HG03280 (cell line): ENCODE data around the gene BCR.

Source experiments
- ATAC-seq: cut with Tn5 transposase; IDR thresholded peaks from one replicate; pipeline ENCODE4 v1.9.1; 2021; ENCODE audit warnings: mild to moderate bottlenecking, moderate library complexity; ENCODE audit not compliant: unreplicated experiment

BCR gene

GRCh38 chr22:23175817-23176644, 4.3 kb upstream of the BCR start:
- ATAC-seq: no peak

DNA sequence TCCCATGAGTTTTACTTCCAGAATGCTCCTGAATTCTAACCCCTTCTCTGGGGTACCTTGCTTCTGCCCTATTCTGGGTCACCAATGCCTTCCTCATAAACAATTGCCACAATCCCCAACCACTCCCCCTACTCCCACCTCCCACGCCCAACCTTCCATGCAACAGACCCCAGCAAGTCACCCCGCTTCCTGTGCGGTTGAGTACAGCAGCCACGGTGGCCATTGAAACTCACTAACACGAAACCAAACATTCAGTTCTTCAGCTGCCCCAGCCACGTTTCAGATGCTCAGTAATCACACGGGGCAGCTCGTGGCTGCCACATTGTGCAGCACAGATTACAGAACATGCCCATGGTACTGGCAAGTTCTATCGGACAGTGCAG, 3.7 kb upstream of the BCR start:
- ATAC-seq: no peak

- no peak for ATAC-seq
Observed at GRCh38 chr22:23177197-23177596, 3.1 kb upstream of the BCR start.

DNA sequence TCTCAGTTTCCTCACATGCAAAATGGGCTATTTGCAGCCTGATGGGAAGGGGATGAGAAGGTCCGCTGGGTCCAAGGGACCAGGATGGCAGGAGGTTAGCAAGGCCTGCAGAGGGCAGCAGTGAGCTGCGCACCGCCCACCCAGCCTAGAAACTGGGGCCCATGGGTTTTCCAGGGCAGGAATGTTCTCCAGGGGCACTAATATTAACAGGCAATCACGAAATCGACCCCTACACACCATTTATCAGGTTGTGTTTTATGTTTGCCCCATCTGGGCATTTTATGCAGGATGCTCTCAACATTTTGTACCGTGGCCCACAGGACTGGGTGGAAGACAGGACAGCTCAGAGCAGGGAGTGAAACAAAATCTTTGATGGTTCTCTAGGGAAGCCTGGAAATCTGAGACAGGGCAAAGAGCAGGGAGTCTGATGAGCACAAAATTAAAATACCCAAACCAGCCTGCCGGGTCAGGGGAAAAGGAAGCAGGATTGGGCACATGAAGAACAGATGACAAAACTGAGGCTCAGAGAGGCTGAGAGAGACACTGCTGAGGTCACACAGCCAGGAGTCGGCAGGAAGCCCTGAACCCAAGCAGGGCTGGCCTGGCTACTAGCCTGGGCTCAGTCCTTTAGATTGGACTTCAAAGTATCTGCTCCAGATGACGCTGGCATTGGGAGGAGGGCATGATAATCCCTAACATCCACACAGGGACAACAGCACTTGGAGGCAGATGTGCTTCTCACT, 1.6 kb upstream of the BCR start:
- no peak for ATAC-seq

- ATAC-seq: no peak
Observed at GRCh38 chr22:23179381-23180299, 669 bp upstream of the BCR start.

DNA sequence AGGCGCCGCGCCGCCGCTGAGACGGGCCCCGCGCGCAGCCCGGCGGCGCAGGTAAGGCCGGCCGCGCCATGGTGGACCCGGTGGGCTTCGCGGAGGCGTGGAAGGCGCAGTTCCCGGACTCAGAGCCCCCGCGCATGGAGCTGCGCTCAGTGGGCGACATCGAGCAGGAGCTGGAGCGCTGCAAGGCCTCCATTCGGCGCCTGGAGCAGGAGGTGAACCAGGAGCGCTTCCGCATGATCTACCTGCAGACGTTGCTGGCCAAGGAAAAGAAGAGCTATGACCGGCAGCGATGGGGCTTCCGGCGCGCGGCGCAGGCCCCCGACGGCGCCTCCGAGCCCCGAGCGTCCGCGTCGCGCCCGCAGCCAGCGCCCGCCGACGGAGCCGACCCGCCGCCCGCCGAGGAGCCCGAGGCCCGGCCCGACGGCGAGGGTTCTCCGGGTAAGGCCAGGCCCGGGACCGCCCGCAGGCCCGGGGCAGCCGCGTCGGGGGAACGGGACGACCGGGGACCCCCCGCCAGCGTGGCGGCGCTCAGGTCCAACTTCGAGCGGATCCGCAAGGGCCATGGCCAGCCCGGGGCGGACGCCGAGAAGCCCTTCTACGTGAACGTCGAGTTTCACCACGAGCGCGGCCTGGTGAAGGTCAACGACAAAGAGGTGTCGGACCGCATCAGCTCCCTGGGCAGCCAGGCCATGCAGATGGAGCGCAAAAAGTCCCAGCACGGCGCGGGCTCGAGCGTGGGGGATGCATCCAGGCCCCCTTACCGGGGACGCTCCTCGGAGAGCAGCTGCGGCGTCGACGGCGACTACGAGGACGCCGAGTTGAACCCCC, 798 bp downstream of the BCR start:
- ATAC-seq: no peak

GRCh38 chr22:23181721-23182308, 1.5 kb downstream of the BCR start:
- ATAC-seq: no peak

DNA sequence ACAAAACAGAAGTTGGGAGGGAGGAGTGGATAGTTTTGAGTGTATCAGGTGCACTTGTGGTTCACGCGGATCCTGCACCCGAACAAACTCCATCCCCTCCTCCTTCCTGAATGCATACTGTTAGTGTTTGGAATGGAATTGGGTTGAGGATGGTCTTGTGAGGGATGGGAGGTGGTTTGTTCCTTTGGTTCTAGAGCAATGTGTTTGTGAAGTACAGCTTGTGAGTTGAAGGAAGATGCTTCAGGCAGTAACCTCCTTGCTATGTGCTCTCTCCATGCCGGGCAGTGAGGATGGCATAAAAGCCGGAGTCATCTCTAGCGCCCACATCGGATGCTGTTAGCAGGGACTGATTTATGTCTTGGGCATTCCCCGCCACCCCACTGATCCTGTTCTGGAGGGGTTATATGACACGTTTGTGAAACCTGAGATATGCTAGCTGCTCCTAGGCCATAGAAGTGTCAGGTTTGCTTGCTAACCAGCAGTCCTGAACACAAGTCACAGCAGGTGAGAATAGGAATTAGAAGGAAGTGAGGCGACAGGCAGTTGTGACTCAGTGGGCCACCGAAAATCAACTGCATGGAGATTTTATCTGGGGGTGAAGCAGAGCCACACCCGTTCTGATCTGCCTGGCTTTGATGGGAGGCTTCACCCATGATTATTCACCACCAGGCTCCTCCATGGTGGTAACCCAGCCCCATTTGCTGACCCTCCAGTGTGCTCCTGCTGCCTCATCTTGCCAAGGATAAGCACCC, 2.2 kb downstream of the BCR start:
- no peak for ATAC-seq

DNA sequence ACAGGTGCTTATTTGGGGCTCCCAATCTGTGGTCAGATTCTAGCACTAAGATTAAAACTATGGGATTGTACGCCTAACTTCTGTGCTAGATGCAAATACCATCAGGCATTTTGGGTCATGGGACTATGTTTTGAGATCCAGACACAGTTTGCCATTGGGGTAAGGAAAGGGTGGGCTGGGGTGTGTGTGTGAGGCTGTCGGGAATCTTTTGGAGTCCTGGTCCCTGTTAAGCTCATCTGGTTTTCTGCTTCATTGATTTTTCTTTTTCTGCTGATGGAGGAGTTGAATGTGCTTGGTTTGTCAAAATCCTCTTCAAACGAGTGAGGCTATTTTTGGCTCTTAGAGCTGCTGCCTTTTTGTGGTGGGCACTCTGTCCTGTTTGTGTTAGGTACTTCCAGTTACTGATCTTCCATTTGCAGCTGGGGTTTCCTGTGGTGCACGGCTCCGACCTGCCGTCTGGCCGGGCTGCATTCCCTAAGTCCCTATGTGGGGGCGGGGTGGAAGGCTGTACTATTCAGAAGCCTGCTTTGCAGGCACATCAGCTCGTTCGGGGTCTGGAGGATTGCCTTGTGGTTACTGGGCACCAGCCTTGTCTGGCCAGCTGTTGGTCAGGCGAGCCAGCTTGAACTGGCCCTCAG, 2.9 kb downstream of the BCR start:
- no peak for ATAC-seq

DNA sequence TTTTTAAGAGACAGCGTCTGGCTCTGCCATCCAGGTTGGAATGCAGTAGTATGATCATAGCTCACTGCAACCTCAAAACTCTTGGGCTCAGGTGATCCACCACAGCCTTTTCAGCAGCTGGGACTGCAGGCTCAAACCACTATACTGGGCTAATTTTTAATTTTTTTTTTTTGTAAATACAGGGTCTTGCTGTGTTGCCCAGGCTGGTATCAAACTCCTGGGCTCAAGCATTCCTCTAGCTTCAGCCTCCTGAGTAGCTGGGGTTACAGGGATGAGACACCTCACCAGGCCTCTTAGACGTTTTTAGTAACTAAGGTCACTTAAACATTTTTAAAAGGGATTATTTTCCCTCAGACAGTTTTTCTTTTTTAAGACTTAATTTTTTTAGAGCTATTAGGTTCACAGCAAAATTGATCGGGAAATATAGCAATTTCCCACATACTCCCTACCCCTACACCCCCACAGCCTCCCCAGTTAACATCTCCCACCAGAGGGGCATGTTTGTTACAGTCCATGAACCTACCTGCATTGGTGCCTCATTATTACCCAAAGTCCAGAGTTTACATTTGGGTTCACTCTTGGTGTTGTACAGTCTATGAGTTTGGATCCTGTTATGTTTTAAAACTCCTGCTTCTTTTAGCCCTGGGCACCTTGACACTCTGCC, 3.9 kb downstream of the BCR start:
- no peak for ATAC-seq

- ATAC-seq: no peak
Observed at GRCh38 chr22:23184764-23185113, 4.4 kb downstream of the BCR start.

DNA sequence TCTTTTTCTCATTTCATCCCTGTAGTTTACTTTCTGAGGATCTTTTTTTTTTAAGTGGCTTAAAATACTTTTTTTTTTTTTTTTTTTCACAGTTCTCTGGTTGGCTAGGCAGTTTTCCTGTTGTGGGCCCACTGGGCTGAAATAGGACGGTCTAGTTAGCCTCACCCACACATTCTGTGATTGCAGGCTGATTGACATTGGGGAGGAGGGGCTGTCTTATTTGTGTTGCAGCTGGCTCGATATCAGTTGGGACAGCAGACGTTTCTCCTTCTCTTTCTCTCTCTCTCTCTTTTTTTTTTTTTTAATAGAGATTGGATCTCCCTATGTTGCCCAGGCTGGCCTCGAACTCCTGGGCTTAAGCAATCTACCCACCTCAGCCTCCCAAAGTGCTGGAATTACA, 6.9 kb downstream of the BCR start:
- ATAC-seq: no peak

- no peak for ATAC-seq
Observed at GRCh38 chr22:23187871-23188700, 7.8 kb downstream of the BCR start.

DNA sequence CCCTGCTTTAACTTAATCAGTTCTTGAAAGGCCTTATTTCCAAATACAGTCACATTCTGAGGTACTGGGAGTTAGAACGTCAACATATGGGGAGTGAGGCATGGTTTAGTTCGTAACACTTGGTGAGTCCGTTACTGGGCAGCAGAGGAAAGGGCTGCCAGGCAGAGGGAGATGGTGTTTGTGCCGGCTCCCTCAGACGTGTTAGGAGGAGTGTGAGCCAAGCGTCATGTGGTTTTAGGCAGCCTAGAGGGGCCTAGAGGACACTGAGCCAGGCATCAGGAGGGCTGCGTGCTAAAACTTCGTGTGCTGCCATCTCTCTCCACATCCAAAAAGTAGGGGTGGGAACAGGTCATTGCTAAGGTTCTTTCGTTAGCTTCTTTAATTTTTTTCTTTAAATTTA, 10.2 kb downstream of the BCR start:
- no peak for ATAC-seq

GRCh38 chr22:23192133-23192532, 11.8 kb downstream of the BCR start:
- no peak for ATAC-seq

DNA sequence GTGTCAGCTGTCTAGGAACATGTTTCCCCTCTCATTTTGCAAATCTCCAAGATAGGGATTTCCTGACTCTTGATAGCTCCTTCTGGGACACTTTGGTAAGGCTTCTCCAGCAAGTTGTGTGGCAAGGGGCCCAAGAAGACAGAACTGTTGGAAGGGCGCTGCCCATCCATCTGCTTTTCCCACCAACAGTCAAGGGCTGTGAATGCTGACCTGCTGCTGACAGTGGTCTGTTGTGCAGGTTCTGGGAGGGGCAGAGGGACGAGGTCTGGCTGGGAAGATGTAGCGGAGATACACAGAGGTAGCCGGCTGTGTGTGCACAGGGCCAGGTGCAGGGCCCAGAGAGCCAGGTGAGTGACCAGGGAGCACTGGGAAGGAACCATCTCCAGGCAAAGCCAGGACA, 12.2 kb downstream of the BCR start:
- no peak for ATAC-seq

- ATAC-seq: no peak
Observed at GRCh38 chr22:23193196-23193827, 13.0 kb downstream of the BCR start.
